CD4-positive, alpha-beta T cell treated with Interleukin-15 for 1 hour (primary cell): ENCODE data around the gene RTL10.
"Not testable (repeated sequence)": the region's sequence is repeated elsewhere in the genome, so short reads cannot be mapped to it uniquely, and the experiment has no call there.

Experiments used
- DNase-seq: peaks from one replicate; pipeline ENCODE4 v3.0.0-alpha.2; 2020

RTL10 gene

DNA sequence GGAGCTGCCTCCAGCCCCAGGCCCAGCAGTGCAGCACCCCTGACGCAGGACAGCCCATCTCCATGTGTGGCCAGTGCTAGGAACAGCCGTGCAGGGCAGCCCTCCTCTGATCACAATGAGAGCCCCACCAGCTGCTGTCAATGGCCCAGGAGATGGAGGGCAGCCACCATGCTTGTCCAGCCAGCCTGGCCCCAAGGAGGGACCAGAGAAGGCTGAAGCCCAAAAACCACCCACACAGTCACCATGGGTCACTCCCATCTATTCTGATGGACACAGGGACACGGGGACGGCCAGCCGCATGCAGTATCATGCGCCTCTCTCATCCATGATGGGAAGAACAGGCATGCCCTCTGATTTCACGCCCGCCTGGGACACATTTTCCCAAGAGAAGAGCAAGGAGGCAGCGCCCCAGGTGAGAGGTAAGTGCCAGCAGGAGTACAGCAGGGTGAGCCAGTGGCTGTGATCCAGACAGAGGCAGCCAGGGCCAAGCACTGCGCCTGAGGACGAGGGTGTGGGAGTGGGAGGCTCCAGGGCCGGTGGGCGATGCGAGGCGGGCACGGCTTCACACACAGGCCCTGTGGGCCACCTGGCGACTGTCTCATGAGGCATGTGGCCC is 33.6 kb upstream of the RTL10 start:
- DNase-seq: peak; percentile 15

DNA sequence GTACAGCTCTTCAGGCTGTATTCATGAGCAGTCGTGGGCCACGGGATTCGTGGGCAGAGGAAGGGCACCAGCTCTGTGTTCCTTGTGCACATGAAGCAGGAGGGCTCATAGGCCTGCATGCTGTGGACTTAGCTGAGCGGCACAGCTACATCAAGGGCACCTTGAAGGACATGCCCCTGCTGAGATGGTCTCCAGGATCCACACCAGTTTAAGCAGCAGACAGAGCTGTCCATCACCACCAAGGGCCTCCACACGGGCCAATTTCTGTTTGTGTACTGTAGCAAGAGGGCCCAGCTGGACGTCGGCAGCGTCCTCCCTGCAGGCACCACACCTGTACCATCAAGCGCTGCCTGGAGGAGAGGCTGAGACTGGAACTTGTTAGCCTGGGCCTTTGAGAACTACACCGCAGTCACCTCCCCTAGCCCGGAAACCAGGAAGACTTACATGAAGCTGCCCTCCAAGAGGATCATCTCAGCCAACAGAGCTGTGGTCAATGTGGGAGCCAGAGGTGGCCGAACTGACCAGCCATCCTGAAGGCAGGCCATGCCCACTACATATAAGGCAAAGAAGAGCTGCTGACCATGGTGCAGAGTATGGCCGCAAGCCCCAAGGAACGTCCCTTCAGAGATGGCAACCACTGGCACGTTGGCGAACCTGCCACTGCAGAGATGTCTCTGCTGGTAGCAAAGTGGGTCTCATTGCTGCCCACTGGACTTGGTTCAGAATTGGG is 32.7 kb upstream of the RTL10 start:
- peak; percentile 19 for DNase-seq

DNA sequence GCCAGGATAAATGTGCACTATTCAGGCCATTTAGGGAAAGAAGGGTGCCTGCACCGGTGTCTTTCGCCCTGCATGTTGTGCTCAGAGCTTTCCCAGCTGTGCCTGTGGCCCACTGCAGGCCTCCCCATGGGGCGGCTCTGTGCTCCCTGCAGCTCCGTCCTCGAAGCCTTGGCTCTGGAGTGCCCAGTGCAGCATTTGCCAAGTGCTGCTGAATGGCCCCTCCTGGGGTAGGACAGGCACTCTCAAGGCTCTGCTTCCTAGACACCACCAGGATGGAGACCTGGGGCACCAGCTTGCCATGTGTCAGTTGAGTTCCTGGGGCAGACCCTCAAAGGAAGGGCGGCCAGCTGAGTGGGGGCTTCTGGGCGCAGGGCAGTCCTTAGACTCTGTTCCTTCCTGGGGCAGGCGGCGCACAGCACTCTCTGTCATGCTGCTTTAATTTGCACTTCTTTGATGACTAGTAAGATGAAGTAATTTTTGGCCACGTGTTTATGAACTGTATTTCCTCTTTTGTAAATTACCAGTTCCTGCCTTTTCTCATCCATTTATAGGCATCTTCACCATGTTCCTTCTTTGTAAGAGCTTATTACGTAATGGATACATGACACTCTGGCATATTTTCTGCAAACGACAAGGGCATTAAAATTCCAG is 32.1 kb upstream of the RTL10 start:
- DNase-seq: peak; percentile 49

DNA sequence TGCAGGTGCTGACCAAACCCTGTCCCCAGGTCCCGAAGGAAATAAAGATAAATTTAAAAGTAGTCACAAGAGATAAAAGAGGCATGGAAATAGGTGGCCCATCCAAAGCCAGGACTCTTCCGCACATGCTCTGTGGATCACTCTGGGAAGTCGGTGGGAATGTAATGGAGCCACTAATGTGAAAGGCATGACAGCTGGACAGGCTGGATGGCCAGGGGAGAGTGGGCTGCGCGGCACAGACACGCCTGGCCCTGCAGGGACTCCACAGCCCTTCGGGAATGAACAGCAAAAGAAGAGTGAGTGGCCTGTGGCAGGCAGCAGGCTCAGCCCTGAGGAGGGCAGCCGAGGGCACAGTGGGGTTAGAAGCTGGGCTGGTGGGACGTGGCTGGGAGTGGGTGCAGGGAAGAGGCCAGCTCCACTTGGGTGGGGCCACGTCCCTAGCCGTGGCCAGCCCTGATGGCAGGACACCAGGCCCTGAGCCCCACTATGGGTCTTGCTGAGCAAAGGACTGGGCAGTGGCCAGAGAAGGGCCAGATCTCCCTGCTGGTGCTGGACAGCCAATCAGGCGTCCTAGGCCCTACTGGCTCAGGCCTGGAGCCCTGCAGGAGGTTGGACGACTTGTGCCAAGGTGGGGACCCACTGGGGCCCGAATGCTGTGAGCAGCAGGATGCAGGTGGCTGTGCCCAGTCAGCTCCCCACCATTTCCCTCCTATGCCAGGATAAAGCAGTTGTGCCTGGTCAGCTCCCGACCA is 31.3 kb upstream of the RTL10 start:
- DNase-seq: peak; percentile 5

DNA sequence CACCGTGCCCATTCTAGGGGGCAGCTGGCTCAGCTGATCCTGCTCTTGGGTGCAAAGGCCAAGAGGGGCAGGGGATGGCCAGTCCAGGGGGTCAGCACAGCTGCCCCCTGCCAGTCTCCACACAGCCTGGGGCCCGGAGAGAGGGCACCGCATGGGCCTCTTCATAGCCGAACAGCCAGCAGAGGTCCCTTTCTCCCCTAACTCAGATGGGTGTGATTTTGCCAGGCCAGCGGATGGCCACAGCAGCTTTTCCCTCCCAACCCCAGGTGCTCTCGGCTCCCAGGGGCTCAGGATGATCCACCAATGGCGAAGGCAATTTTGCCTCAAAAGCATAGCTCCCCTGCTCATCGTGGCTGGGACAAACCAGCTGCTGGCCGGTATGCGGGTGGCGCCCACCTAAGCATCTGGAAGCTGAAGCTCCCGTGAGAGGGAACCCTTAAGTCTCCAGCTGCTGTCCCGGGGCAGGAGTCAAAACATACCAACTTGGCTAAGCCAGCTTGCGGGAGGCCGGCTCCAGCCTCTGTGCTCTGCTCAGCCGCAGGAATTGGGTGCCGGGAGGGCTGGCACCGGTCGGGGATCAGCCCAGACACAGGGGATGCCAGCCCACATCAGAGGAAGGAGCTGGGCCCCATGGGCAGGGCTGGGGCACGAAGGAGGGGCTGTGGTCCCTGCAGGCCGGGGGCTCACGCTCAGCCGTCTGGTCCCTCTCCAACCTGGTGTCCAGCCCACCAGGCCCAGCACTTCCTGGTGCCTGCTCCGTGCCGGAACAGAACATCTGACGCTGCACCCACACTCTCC is 30.5 kb upstream of the RTL10 start:
- no peak for DNase-seq

DNA sequence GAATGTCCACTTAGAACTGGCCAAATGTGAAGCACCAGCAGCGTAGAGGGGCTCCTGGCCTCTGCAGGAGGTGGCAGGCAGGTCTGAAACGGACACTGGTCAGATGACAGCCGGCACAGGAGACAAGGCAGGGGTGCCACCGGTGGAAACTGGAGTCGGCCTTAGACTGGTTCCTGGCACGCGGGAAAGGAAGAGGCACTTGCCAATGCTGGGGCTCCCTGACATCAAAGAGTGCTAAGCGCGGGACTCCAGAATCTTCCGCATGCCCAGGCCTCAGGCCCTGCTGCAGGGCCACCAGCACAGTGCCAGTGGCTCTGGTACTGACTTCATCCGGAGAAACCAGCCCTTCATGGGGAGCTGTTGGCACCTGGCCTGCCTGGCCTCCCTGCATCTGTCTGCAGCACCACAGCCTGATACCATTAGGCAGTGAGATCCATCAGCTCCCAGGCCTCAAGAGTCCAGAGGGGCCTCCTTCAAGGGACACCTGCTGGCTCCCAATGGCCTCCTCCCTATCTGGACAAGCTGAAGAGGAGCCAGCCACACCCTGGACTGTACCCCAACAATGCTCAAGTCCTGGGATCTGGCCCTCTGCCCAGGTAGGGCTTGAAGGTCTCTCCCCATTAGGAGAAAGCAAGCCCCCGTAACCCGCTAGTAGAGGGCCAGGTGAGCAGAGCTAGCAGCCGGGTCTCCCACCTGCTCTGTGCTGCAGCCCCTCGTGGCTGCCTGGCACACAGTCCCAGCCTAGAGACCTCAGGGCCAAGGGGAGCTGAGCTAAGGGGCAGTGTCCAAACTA is 29.7 kb upstream of the RTL10 start:
- DNase-seq: no peak

DNA sequence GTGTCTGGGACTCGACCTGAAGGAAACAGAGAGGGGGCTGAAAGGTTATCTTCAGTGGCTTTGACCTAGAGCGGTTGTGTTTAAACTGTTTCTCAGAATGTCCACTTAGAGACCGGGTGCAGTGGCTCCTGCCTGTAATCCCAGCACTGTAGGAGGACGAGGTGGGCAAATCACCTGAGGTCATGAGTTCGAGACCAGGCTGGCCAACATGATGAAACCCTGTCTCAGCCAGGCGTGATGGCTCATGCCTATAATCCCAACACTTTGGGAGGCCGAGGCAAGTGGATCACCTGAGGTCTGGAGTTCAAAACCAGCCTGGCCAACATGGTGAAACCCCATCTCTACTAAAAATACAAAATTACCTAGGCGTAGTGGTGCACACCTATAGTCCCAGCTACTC is 28.8 kb upstream of the RTL10 start:
- DNase-seq: not testable (repeated sequence)

DNA sequence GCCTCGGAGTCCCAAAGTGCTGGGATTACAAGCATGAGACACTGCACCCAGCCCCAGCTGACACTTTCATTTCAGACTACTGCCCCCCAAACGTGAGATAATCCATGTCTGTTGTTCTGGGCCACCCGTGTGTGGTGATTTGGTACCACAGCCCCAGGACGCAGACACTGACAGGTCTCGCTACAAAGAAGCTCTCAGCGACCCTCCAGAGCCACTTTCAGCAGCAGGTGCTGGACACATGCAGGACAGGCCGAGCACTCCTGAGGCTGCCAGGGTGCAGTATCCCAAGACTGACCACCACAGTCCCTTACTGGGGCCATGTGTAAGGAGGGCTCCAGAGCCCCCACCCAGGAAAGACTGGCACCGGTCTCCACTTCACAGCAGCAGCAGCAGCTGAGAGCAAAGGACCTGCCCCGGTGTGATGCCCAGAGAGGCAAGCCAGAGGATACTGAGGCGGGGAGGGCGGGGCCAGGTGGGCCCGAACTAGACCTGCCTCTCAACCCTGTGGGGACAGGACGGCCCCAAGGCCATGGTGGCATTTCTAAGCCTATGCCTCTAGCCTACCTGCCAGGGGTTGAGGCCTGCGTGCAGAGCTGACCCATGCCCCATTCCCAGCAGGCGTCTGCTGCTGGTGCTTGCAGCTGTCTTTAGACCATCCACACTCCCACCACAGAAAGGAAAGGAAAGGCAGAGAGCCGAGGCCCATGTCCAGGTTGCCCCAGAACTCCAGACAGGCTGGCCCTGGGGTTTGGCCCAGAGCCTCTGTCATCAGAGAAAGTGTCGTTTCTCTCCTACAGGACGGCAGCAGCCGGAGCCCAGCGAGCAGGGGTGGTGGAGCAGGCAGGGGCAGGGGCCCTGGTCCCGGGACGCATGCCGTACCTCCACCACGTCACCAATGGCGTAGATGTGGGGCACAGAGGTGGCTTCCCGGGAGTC is 28.0 kb upstream of the RTL10 start:
- DNase-seq: peak; percentile 7

DNA sequence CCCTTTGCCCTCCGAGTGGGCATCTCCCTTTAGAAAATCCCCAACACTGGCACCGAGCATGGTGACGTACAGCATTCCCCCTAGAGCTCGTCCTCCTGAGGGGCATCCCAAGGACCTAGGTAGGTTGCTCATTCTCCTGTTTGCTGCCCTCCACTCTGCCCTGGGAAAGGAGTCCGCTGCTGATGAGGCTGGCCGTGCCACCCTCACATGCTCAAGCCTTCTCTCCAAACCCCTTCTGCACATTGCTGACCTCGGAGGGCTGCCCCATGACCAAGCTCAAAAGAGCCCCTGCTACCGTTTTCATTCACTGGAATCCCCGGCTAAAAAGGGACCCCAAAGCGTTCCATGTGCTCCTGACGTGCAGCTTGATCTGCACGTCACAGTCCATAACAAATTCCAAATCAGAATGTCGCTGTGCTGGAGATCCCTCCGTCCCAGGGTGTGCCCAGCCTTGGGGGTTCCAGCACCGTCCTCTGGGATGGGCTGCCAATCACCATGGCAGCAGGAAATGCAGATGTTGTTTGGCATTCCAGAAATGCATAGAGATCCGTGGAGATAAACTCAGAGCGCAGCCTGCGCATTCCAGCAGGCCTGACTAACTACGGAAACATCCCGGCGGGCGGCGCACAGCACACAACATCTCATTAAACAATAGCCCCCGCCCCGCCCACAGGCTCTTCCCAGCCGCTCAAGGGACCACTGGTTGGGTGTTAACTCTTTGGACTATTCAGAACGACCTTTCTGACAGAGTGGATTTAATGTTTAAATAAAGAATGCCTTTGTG is 26.3 kb upstream of the RTL10 start:
- DNase-seq: peak; percentile 15

DNA sequence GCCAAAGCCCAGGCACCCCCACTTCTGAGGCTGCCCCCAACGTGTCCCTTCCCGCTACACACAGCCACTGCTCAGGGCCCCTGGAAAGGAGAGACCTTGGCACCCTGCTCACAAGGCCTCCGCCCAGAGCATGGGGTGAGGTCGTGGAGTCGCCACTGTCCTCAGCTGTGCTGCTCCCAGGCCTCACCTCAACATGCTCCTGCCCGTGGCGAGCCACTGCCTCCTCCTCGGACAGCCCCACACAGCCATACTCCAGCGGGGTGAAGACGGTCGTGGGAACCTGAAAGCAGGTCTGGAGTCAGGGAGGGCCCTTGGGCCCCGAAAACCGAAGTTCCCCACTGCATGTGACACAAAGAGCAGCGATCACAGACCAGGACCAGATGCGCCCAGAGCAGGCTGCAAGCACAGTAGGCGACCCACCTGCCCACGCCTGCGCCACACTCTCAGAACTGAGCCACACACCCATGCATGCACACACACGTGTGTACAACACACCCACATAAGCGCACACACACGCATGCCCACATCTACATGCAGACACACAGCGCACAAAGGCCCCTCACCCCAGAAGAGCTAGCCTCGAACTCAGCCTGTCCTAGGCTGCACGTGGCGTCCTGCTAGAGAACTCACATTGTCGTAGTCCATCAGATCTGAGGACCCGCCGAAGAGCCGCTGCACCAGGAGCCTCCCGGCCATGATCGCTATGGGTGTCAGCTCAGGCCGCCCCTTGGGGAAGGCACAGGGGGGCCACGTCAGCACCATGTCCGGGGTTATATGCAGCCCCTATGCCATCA is 25.5 kb upstream of the RTL10 start:
- peak; percentile 11 for DNase-seq

DNA sequence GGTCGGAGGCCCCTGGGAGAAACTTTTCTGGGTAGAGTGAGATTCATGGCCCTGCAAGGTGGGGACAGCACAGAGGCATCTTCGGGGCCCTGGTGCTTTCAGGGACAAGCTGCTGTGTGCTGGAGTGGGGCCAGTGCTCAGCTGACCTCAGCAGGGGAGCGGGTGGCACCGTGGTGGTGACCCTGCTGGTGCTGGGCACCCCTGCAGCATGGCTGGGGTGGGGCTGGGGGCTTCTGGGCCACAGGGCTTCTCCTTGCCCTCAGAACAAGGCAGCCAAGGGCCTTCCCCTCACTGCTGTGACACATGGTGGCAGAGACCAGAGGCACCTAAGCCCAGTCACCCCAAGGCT is 24.9 kb upstream of the RTL10 start:
- peak; percentile 5 for DNase-seq

DNA sequence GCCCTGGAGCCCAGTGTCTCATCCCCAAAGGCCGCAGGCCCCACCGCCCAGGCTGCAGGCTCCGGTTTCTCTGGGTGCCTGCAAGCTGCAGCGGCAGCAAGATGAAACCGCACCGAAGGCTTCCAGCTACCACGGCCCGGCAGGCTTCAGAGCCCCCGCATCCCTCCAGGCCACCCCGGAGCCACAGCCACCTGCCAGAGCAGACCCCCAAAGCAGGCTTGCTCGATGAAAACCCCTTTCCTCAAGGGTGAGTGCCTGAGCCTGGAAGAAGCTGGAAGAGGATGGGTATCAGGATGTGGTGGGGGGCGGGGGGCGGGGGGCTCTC is 24.5 kb upstream of the RTL10 start:
- DNase-seq: peak; percentile 9

DNA sequence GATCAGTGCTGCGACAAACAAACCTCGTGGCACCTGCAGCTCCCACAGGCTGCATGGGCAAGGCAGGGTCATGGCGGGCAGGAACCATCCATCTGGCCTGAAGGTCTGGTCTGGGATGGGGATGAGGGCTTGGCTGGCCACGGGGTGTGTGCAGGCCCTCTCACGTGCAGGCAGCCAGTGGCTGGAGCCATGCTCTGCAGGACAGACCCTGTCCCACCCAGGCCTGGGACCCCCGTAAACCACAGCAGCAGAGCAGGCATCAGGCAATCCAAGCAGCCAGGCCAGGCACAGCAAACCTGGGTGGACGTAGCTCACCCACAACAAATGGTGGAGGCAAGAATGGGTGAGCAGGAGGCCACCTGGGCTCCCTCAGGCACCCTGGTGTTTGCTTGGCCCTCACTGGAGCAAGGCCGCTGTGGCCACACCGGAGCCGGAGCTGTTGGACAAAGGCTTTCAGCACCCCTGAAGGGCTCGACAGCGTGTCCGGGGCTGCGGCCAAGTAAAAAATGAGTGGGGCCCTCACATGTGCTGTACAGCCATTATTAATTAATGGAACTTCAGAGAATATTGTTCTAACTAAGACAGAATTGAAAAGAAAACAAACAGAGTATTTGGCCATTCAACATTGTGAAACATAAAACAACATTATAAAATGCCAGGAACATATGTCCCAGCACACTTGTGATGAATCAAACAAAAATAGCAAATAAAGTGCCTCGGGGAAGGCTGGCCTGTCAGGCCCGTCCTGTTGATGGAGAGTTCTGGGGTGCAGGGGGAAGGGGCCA is 24.0 kb upstream of the RTL10 start:
- peak; percentile 12 for DNase-seq

DNA sequence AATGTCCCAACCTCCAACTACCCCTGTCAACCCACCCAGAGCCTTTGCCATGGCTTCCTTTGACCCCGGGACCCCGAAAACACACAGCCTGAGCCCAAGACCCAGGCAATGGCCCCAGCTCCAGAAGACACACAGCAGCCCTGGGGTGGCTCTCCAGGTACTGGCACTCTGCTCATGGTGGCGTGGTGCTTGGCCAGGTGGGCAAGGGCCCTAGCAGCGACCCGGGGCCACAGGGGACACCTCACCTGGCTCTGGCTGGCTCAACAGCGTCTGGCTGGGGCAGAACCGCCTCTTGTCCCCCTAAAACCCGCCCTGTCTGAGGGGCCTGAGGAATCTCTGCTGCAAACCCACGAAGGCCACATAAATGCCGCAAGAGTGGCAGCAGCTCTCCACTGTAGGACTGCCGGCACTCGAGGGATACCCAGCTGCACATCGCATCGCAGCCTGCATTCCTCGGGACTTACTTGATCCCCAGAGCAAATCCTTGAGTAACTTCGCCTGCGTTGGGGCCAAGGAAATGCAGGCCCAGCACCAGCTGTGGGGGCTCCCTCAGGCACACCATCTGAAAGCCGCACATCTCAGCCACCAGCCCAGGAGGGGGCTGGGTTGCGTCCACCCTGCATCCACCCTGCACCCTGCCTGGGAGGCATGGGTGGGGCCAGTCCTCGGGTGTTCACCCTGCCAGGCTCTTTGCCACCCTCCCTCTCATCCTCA is 23.1 kb upstream of the RTL10 start:
- DNase-seq: peak; percentile 10

DNA sequence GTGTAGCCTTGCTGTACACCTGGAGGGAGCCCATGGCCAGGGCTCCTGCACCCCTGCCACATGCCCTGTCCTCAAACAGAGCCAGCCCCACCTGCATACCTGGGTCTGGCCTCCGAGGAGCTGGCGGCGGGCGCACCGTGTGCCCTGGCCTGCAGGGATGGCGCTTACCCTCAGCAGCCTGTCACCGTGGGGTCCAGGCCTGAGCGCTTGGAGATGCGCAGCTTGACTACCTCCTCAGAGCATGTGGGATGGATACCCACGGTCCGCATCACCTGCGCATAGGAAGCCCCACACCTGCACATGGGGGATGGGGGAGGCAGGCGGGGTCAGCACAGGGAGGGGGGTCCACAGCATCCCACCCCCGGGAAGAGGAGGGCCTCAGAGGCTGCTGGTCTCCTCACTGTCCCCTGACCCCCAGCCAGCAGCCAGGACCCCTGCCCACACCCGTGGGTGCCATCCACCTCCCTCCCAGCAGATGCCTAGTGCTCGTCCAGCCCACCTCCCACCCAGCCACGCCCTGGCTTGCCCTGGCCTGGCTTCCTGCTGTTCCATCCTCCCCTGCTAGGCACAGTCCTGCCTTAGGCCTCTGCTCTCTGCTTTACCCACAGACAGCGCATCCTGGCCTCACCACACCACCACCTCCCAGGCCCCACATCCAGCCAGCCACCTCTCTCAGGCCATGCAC is 22.4 kb upstream of the RTL10 start:
- peak; percentile 12 for DNase-seq

DNA sequence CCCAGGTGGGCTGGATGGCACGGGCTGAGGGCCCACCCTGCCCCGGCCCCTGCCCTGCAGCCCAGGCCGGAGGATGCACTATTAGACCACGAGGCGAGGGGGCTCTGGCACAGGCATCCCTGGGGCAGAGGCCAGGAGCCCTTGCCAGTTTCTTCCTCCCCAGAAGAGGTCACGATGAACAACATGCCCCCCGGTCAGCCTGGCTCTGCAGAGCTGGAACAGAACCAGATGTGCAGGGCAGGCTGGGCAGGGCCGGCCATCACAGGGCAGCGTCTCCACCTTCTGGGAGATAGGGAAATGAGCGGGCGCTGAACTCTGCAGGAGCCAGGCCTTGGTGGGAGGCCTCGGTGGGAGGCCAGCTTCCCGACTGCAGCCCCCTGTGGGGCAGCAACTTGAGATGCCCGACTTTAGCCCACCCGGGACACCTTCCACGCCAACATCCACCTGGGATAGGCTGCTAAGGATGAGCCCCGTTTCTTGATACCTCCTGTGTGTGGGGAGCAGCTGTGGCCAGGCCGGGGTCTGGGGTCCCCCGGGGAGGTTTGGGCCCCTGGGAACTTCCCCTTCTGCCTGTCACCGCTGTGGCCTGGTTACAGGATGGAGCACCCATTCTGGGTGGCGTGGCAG is 21.8 kb upstream of the RTL10 start:
- DNase-seq: peak; percentile 5
